A673 (cell line): ENCODE data around the gene SGSM2.

ENCODE experiments used
- EZH2 ChIP-seq: fragments of 200-600 bp; sonication (generic); IDR thresholded peaks from 2 replicates; pipeline ENCODE4 v1.6.1; 2017; ENCODE audit warnings: borderline replicate concordance, low read depth, mild to moderate bottlenecking, mixed read lengths, antibody characterized with exemption, low read length; ENCODE audit not compliant: poor library complexity, severe bottlenecking
- TF ChIP-seq, protein P1 (sequence below): fragments of 300-800, 200-600 bp; sonication (generic); conservative IDR thresholded peaks from 2 replicates; pipeline ENCODE4 v1.5.1; 2017; ENCODE audit warnings: low read depth, mild to moderate bottlenecking, antibody characterized with exemption, low read length, moderate library complexity, mixed read lengths

DNA sequence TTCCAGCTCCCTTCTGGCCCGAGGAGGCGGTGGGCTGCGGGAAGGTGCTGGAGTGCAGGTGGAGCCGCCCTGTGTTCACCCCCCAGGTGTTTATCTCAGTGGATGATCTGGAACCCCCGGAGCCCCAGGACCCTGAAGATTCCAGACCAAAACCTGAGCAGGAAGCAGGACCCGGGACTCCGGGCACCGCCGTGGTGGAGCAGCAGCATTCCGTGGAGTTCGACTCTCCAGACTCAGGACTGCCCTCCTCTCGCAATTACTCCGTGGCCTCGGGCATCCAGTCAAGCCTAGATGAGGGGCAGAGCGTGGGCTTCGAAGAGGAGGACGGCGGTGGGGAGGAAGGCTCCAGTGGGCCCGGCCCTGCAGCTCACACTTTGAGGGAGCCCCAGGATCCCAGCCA is 38.1 kb downstream of the SGSM2 start:
- TF ChIP-seq, protein P1, sequence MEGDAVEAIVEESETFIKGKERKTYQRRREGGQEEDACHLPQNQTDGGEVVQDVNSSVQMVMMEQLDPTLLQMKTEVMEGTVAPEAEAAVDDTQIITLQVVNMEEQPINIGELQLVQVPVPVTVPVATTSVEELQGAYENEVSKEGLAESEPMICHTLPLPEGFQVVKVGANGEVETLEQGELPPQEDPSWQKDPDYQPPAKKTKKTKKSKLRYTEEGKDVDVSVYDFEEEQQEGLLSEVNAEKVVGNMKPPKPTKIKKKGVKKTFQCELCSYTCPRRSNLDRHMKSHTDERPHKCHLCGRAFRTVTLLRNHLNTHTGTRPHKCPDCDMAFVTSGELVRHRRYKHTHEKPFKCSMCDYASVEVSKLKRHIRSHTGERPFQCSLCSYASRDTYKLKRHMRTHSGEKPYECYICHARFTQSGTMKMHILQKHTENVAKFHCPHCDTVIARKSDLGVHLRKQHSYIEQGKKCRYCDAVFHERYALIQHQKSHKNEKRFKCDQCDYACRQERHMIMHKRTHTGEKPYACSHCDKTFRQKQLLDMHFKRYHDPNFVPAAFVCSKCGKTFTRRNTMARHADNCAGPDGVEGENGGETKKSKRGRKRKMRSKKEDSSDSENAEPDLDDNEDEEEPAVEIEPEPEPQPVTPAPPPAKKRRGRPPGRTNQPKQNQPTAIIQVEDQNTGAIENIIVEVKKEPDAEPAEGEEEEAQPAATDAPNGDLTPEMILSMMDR = no peak
- TF ChIP-seq EZH2 = no peak
